WERI-Rb-1 (cell line): ENCODE data around the gene PUM1.

Experiments
- DNase-seq: peaks from one replicate; pipeline ENCODE4 v3.0.0-alpha.2; 2020
- H3K27ac ChIP-seq: fragments of 250-450 bp; sonication (Bioruptor Pico); 2 replicates; pipeline ENCODE4 v1.5.1; 2020; ENCODE audit warnings: mild to moderate bottlenecking, moderate library complexity
- H3K27me3 ChIP-seq: fragments of 250-450 bp; sonication (Bioruptor Pico); 2 replicates; pipeline ENCODE4 v1.5.1; 2021; ENCODE audit warnings: mild to moderate bottlenecking, low read depth, moderate library complexity; ENCODE audit not compliant: insufficient read depth, severe bottlenecking
- H3K36me3 ChIP-seq: fragments of 250-450 bp; sonication (Bioruptor Pico); 2 replicates; pipeline ENCODE4 v1.5.1; 2020; ENCODE audit warnings: mild to moderate bottlenecking, moderate library complexity
- H3K4me3 ChIP-seq: 2 replicates; pipeline ENCODE4 v1.5.1; 2011; ENCODE audit warnings: low read depth, mild to moderate bottlenecking, control low read depth, low read length
- H3K9me3 ChIP-seq: fragments of 250-450 bp; sonication (Bioruptor Pico); 2 replicates; pipeline ENCODE4 v1.5.1; 2021; ENCODE audit warnings: mild to moderate bottlenecking, moderate library complexity; ENCODE audit not compliant: severe bottlenecking
- CTCF ChIP-seq: IDR thresholded peaks from 2 replicates; pipeline ENCODE4 v1.5.1; 2011; ENCODE audit warnings: low read depth, mild to moderate bottlenecking, control low read depth, inconsistent platforms, low read length

The PUM1 gene

GRCh38 chr1:30903343-30904034, 162.0 kb downstream of the PUM1 start:
- no peak for TF ChIP-seq CTCF
- H3K27ac ChIP-seq, result no peak overlapping the region
- no peaks in the 10 kb centered on the region for H3K36me3 ChIP-seq
- no peaks in the 10 kb centered on the region for H3K9me3 ChIP-seq
- no peak overlapping the region for H3K4me3 ChIP-seq
- no peak for DNase-seq
- H3K27me3 ChIP-seq, result no peaks in the 10 kb centered on the region

- DNase-seq, result no peak
- H3K36me3 ChIP-seq, result no peaks in the 10 kb centered on the region
- H3K4me3 ChIP-seq, result no peak overlapping the region
- no peak for TF ChIP-seq CTCF
- H3K9me3 ChIP-seq, result no peaks in the 10 kb centered on the region
- no peaks in the 10 kb centered on the region for H3K27me3 ChIP-seq
- no peak overlapping the region for H3K27ac ChIP-seq
These were observed 162.8 kb downstream of the PUM1 start for GRCh38 chr1:30902593-30903290.

GRCh38 chr1:30901798-30902581, 163.5 kb downstream of the PUM1 start:
- Histone ChIP-seq H3K36me3 (no peaks in the 10 kb centered on the region), H3K9me3 (no peaks in the 10 kb centered on the region), H3K27ac (no peak overlapping the region), H3K4me3 (no peak overlapping the region), H3K27me3 (no peaks in the 10 kb centered on the region)
- no peak for TF ChIP-seq CTCF
- no peak for DNase-seq

GRCh38 chr1:30900931-30901560, 164.5 kb downstream of the PUM1 start:
- DNase-seq, result no peak
- Histone ChIP-seq H3K27ac (no peak overlapping the region), H3K36me3 (no peaks in the 10 kb centered on the region)

GRCh38 chr1:30900486-30900885, 165.0 kb downstream of the PUM1 start:
- Histone ChIP-seq H3K36me3 (no peaks in the 10 kb centered on the region), H3K27ac (no peak overlapping the region), H3K4me3 (no peak overlapping the region), H3K27me3 (no peaks in the 10 kb centered on the region), H3K9me3 (no peaks in the 10 kb centered on the region)
- no peak for TF ChIP-seq CTCF
- DNase-seq, result no peak

More at GRCh38 chr1:30900931-30901560, 164.5 kb downstream of the PUM1 start:
- no peak for TF ChIP-seq CTCF
- Histone ChIP-seq H3K9me3 (no peaks in the 10 kb centered on the region), H3K27me3 (no peaks in the 10 kb centered on the region), H3K4me3 (no peak overlapping the region)
